GM19324 (cell line): ENCODE results near the gene CELF1.

Source experiments
- ATAC-seq: cut with Tn5 transposase; IDR thresholded peaks from one replicate; pipeline ENCODE4 v1.9.1; 2021; ENCODE audit warnings: mild to moderate bottlenecking, moderate library complexity; ENCODE audit not compliant: unreplicated experiment, low FRiP score

CELF1 gene

DNA sequence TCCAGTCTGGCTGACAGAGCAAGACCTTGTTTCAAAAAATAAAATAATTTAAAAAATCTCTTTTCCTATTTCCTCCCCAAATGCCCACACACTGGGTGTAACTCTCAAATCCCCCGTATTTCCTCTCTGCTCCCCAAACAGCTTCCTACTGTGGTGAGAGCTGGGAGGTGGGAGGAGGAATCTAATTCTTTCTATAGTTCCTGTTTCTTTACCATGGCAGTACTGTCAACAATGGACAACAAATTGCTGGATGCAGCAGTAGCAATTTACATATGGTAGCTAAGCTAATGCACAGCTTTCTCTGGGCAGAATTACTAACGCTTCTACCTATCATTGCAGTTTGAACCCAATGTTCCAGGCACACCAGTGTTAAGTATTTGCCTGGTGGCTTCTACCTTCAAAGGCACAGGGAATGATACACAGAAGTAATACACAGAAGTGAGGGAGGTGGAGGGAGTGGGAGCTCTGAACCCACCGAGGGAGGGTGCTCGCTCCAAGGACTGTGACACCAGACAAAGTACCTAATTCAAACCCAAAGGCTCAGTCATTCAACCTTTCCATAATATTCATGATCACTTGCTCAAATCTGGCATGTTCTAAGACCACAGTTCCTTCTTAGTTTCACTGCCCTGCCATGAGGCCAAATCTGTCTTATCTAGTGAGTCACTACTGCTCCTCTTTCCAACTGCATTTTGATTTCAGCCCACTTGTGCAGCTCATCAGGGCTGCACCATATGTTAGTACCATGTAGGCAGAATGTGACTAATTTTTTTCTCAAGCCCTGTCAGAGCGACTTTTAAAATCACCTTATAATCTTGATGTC is 37.9 kb downstream of the CELF1 start:
- ATAC-seq, result no peak

- no peak for ATAC-seq
These were observed 40.2 kb downstream of the CELF1 start for GRCh38 chr11:47512701-47513100.

GRCh38 chr11:47511917-47512316 is 41.0 kb downstream of the CELF1 start:
- ATAC-seq, result no peak

- no peak for ATAC-seq
These were observed 42.7 kb downstream of the CELF1 start for GRCh38 chr11:47510209-47510608.

- no peak for ATAC-seq
These were observed 43.8 kb downstream of the CELF1 start for GRCh38 chr11:47509077-47509536.

DNA sequence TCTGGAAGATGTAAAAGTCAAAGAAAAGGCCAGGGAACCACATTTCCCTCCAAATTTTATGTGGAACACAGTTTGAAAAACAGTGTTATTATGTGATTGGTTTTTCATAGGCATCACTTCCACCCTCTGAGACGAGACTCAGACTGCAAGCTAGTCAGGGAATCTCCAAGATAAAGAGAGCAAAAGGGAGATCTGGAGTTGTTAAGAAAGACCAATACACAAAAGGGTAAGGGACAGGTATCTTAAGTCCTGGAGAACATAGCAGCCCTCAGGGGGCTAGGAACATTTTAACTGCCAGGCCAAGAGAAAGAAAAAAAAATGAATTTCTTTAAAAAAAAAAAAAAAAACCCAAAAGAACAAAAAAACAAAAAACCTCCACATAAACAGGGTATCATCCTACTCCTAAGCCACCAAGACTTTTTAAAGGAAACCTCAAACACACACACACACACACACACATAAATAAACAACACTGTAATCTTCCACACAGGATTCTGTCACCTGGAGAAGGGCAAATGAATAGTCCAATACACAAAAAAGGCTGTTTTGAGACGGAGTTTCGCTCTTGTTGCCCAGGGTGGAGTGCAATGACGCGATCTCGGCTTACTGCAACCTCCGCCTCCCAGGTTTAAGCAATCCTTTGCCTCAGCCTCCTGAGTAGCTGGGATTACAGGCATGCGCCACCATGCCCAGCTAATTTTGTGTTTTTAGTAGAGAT is 44.5 kb downstream of the CELF1 start:
- no peak for ATAC-seq

DNA sequence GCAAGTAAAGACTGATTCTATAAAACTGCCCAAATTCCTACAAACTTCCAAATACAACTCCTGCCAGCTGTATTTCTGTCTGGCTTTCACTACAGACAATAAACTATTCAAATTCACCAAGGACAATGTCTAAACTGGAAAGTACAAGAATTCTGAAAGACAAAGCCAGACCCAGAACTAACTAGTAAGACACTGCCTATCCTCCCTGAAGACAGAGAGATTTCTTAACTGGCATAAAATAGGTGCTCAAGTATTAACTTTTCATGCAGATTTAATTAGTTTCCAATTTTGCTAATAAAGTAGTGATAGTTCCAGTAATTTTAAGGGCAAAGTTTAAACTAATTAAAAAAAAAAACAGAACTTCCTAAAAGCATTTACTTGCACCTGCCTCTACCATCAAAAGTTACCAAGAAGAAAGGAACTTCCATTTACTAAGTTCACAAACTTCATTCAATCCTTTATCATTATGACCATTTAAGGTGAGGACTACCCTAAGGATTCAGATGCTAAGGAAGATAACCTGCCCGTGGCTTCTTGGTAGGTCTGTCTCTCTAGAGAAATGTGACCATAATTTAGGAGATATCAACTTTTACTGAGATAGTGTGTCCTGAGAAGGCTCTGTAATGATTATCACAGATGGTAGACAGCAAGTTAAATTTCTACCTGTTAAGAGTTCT is 45.2 kb downstream of the CELF1 start:
- no peak for ATAC-seq

- no peak for ATAC-seq
These were observed 46.0 kb downstream of the CELF1 start for GRCh38 chr11:47506795-47507562.

DNA sequence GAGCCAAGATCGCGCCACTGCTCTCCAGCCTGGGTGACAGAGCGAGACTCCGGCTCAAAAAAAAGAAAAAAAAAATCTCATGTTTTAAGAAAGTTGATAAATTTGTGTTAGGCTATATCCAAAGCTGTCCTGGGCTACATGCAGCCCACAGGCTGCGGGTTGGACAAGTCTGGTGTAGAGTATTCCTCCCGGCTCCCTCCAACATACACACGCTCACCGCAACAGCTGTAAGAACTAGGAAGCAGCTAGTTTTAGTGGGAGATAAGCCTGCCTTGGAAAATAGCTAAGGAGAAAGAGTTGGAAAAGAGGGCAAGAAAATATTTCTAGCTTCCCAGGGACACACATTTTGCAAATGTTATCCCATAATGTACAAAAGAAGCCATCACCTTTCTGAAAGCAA is 46.6 kb downstream of the CELF1 start:
- no peak for ATAC-seq

DNA sequence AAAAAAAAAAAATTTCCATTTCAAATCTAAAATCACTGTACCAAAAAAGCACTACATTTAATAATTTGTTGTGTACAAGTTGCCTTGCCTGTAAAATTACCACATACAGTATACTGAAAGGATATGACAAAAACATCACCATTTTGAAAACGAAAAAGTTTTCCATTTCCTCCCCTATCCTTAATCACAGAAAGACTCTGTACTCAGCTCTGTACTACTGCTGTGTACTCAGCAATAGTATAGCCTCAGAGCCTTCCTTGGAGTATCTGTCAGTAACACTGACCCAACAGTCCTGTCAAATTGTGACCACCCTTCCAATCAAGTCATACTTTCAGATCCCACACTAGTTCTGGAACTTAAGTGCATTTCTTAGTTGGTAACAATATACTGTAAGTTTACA is 48.0 kb downstream of the CELF1 start:
- no peak for ATAC-seq

DNA sequence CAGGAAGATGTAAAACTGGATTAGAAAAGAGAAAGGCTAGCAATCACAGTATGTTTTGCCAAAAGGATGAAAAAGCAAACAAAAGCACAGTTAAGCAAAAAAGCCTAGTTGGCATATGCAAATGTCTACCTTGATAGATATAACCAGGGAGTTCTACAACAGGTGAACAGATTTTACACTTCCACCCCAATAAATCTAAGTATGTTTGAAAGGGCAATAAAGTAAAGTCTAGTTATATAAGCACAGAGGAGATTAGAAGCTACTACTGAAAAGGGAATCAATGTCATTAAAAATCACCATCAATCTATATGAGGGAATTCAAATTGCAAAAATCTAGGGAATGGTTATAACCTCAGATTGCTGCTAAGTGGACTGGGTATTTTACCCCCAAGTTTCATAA is 49.7 kb downstream of the CELF1 start:
- ATAC-seq, result no peak

GRCh38 chr11:47502767-47503166 is 50.2 kb downstream of the CELF1 start:
- no peak for ATAC-seq

- no peak for ATAC-seq
These were observed 51.8 kb downstream of the CELF1 start for GRCh38 chr11:47501101-47501500.

DNA sequence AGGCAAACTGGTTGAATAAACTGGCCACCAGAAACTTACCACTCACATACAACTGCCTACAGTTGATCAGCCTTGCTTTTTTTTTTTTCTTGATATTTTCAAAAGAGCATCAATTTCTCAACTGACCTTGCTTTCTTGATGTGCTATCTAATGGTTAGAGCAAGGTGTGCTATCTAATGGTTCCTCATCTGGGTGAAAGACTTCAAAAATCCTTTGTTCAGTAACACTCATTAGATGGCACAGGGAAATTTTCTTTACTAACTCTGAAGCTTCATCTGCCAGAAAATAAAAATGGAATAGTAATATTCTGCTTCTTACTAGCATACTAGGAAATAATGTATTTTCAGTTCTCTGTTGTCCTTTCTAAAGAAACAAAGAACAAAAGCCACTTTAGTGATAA is 52.8 kb downstream of the CELF1 start:
- ATAC-seq, result no peak

DNA sequence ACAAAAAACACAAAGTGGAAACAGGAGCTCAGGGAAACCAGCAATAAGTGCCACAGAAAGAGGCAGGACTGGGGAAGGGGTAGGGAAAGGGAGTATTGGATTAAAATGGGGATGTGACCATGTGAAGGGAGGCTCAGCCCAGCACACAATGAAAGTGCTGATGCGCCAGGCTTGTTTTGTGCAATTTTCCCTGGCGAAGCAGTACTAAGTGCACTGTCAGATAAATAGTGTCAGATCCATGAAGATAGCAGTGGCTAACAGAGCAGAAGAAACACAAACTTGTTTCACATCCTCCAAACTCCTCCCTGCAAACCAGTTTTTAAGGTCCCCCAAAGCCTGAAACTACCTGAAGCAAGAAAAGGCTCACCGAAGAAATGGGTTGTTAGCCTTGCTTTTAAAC is 53.3 kb downstream of the CELF1 start:
- no peak for ATAC-seq

DNA sequence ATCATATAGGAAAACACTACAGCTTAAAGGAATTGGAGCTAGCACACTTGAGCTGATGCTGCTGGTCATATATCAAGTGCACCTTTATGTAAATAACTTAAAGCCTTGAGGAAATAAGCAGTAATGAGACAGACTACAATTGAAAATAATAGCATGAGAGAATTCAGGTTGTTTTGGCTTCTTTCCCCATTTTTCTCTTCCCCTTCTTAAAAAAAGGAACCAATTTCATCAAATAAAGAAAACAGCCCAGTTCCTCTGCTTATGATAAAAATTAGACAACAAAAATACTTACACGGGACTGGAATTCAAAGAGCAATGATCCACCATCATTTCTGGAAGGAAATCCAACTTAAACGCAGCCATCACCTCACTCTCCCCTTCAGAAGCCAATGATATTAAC is 53.8 kb downstream of the CELF1 start:
- ATAC-seq, result no peak

DNA sequence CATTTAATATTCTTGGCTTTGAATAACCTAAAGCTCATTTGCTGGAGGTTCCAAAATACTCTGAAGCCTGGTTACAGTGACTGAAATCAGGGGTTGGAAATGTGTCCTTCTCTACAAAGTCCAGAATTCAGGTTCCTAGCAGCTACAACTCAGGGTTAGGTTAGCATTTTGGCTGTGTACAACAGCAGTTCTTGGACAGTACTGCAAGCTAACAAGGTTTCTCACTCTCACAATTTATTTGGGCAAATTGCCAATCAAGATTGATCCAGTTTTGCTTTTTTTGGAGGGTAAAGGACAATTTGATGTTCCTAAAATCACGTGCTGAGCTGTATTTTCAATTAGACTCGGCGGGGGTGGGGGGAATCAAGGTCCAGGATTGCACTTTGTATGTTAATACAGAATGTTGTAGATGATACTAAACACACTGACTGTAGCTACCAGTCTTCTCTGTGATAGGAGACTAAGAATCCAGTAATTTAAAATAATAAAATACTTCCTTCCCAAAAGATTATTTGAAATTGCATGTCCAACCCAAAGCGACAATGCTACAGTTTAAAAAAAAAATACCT is 54.3 kb downstream of the CELF1 start:
- ATAC-seq, result no peak

GRCh38 chr11:47498149-47498548 is 54.8 kb downstream of the CELF1 start:
- no peak for ATAC-seq

DNA sequence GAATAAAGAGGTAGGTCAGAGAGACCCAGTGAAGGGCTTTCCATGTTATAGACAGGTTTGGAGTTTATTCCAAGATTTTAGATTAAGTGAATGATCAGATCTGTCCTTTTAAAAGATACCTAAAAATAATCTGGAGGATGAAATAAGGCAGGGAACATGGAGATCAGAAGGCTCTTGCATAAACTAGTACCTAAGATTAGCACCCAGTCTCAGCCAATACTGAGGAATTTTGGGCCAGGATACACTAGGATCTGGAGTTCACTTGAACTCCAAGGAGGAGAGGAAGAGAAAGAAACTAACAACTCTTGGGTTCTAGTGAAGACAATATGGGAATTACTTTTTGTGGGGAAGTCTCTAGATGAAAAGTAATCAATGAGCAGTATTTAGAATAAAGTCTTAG is 56.1 kb downstream of the CELF1 start:
- ATAC-seq, result no peak

DNA sequence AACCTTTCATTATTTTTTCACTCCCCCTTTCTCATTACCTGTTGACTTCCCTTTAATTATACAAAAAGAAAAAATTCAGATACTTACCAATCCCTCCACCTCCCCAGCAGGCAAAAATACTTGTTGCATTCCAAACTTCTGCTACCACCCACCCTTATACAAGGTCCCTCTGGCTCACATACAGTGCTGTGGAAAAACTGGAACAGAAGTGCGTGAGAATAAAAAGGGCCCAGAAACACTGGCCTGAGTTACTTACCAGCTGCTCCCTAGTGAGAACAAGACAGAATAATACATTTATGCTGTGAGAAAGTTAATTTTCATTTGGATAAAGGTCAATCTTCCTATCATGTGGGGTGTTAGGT is 57.1 kb downstream of the CELF1 start:
- no peak for ATAC-seq
